GM12878 (cell line): Measurements from ENCODE around the gene TAX1BP3. TPM values are rescaled to one million over a fixed set of nuclear protein-coding genes. Genes with fewer than 3 reads are reported as not detected.

Experiments
- ATAC-seq: fragments of 200-7000 bp; cut with Tn5 transposase; 3 replicates; pipeline ENCODE4 v1.9.1; 2020; ENCODE audit warnings: mild to moderate bottlenecking, moderate library complexity
- BruUV-seq: library from RNA; stranded (reverse); fragments of 400-500 nt; replicated peaks from 2 replicates; lab custom pipeline; 2021; lab: Mats Ljungman, UMichigan
- CTCF ChIA-PET: fragments of 300-600 bp; sonication (Branson Sonifier 250); formaldehyde crosslinking; extraction: SDS; loops from one replicate; lab custom pipeline; 2021; ENCODE audit warnings: inconsistent platforms; lab: Yijun Ruan, JAX
- POLR2A ChIA-PET: fragments of 350-600 bp; formaldehyde crosslinking; extraction: SDS; loops from one replicate; lab custom pipeline; 2021; ENCODE audit warnings: inconsistent platforms; lab: Charles Lee
- RAD21 ChIA-PET: fragments of 300-600 bp; sonication (Branson Sonifier 250); formaldehyde crosslinking; loops from one replicate; lab custom pipeline; 2023; ENCODE audit warnings: antibody characterized with exemption; ENCODE audit not compliant: unreplicated experiment; lab: Charles Lee
- SMC1A ChIA-PET: fragments of 300-600 bp; sonication (Branson Sonifier 250); formaldehyde crosslinking; loops from one replicate; lab custom pipeline; 2023; ENCODE audit not compliant: unreplicated experiment, uncharacterized antibody; lab: Charles Lee
- DNase-seq: peaks from one replicate; pipeline ENCODE4 v3.0.0-alpha.2; 2011; ENCODE audit warnings: low read depth, low spot score
- FAIRE-seq: peaks from 3 replicates; lab custom pipeline; 2011; peaks lifted over from hg19 to GRCh38; lab: Jason Lieb, UNC
- H2AFZ ChIP-seq: 2 replicates; pipeline ENCODE4 v1.6.0; 2011; ENCODE audit warnings: low read depth, low read length, control low read depth; ENCODE audit not compliant: control insufficient read depth
- H3K27ac ChIP-seq: 2 replicates; pipeline ENCODE4 v1.5.1; 2011; ENCODE audit warnings: control low read depth; ENCODE audit not compliant: control insufficient read depth, insufficient read depth
- H3K27me3 ChIP-seq, 2 experiments: replicated peaks in 1 of 2; 2 replicates each; pipeline versions ENCODE4 v1.6.0 to v1.6.1; 2011; ENCODE audit warnings: low read length in 1 of 2; ENCODE audit not compliant: control insufficient read depth in 2 of 2, insufficient read depth in 2 of 2
- H3K36me3 ChIP-seq, 2 experiments: 2 replicates each; pipeline ENCODE4 v1.5.1; 2011; ENCODE audit warnings: low read length in 1 of 2; ENCODE audit not compliant: control insufficient read depth in 2 of 2, insufficient read depth in 2 of 2
- H3K4me1 ChIP-seq: 2 replicates; pipeline ENCODE4 v1.6.1; 2011; ENCODE audit warnings: mild to moderate bottlenecking, low read length, moderate library complexity, mixed read lengths; ENCODE audit not compliant: control insufficient read depth, insufficient read depth
- H3K4me2 ChIP-seq: 2 replicates; pipeline ENCODE4 v1.6.0; 2011; ENCODE audit warnings: control low read depth; ENCODE audit not compliant: control insufficient read depth, insufficient read depth
- H3K4me3 ChIP-seq: fragments of 200-600 bp; sonication (generic); 2 replicates; pipeline ENCODE4 v1.5.1; 2016
- H3K79me2 ChIP-seq: 2 replicates; pipeline ENCODE4 v1.6.0; 2011; ENCODE audit warnings: low read length; ENCODE audit not compliant: control insufficient read depth, insufficient read depth
- H3K9ac ChIP-seq: 2 replicates; pipeline ENCODE4 v1.8.0; 2011; ENCODE audit warnings: low read length, control low read depth, mixed read lengths; ENCODE audit not compliant: control insufficient read depth, insufficient read depth
- H3K9me3 ChIP-seq: replicated peaks from 3 replicates; pipeline ENCODE4 v1.5.1; 2011; ENCODE audit warnings: mild to moderate bottlenecking, low read length; ENCODE audit not compliant: control insufficient read depth, insufficient read depth
- H4K20me1 ChIP-seq: 2 replicates; pipeline ENCODE4 v1.6.0; 2011; ENCODE audit not compliant: control insufficient read depth, insufficient read depth
- BRCA1 ChIP-seq: IDR thresholded peaks from 2 replicates; pipeline ENCODE4 v1.6.1; 2011; ENCODE audit warnings: low read depth, low read length, improper control_type of control experiment
- CUX1 ChIP-seq: IDR thresholded peaks from 2 replicates; pipeline ENCODE4 v1.6.1; 2012; ENCODE audit warnings: improper control_type of control experiment, low read depth, low read length; ENCODE audit not compliant: insufficient replicate concordance
- ETV6 ChIP-seq, 2 experiments: fragments of 450-650 bp in 1 of 2; IDR thresholded peaks in 1 of 2; conservative IDR thresholded peaks in 1 of 2; 2 replicates each; pipeline ENCODE4 v1.6.1; 2014; ENCODE audit warnings: antibody characterized with exemption in 1 of 2, borderline replicate concordance in 1 of 2, low read depth in 1 of 2, mild to moderate bottlenecking in 1 of 2, moderate library complexity in 1 of 2
- JUNB ChIP-seq: IDR thresholded peaks from 2 replicates; pipeline ENCODE4 v1.6.1; 2016; ENCODE audit warnings: antibody characterized with exemption, mild to moderate bottlenecking
- MEF2B ChIP-seq: fragments of 450-650 bp; IDR thresholded peaks from 2 replicates; pipeline ENCODE4 v1.6.1; 2018; ENCODE audit warnings: mild to moderate bottlenecking, moderate library complexity; ENCODE audit not compliant: partially characterized antibody, poor library complexity, severe bottlenecking
- MYB ChIP-seq: fragments of 150-350 bp; IDR thresholded peaks from 2 replicates; pipeline ENCODE4 v1.6.1; 2014; ENCODE audit warnings: mild to moderate bottlenecking, low read depth, low read length, borderline replicate concordance
- RAD51 ChIP-seq: fragments of 450-650 bp; IDR thresholded peaks from 2 replicates; pipeline ENCODE4 v1.6.1; 2016; ENCODE audit warnings: moderate library complexity, mild to moderate bottlenecking, inconsistent platforms
- STAT1 ChIP-seq: fragments of 450-650 bp; conservative IDR thresholded peaks from 2 replicates; pipeline ENCODE4 v1.6.1; 2014; ENCODE audit warnings: antibody characterized with exemption, mild to moderate bottlenecking
- ZNF274 ChIP-seq: IDR thresholded peaks from one replicate; pipeline ENCODE4 v1.8.0; 2011; ENCODE audit not compliant: insufficient read length, insufficient read depth
- WGBS: methylation state at CpG from one replicate; pipeline ENCODE4 v1.1.6; 2016; ENCODE audit warnings: low lambda C conversion rate; ENCODE audit not compliant: insufficient replicate concordance, insufficient coverage; ENCODE audit errors: missing lambda C conversion rate; 5-methylcytosine and 5-hydroxymethylcytosine counted together
- in situ Hi-C: fragments of 300-500 bp; cut with MboI; formaldehyde crosslinking; loops from 9 replicates; pipeline ENCODE4 v1.14.3; 2018; ENCODE audit warnings: mixed read lengths
- intact Hi-C: fragments of 100-400 bp; cut with micrococcal nuclease; formaldehyde crosslinking; loops from one replicate; pipeline ENCODE4 v1.14.2; 2022; ENCODE audit not compliant: unreplicated experiment
- polyA plus RNA-seq, 11 experiments: library from polyadenylated mRNA; depleted of rRNA in 4 of 11; unstranded in 6 of 11; stranded (reverse) in 5 of 11; fragments of >200 nt; fragmentation: Nextera tagmentation in 4 of 11; fragmentation: Illumina TruSeq in 1 of 11; extraction: Ambion mirVana in 4 of 11; extraction: Trizol in 1 of 11; gene quantifications; 1 replicate in 1 of 11; 2 replicates in 10 of 11; pipeline versions ENCODE4 v1.2.1 to v1.2.3, GENCODE V29; 2011 to 2016; ENCODE audit warnings: inconsistent platforms in 2 of 11, missing spikeins in 2 of 11, low read depth in 1 of 11
- total RNA-seq, 4 experiments: library from RNA; depleted of rRNA in 3 of 4; stranded (reverse); fragments of >200 nt in 3 of 4; fragmentation: Illumina TruSeq in 1 of 4; extraction: Trizol in 1 of 4; gene quantifications; 2 replicates each; pipeline versions ENCODE4 v1.2.1 to v1.2.3, GENCODE V29; 2013 to 2021
- TF ChIP-seq, protein P1 (sequence below): IDR thresholded peaks from 2 replicates; pipeline ENCODE4 v1.6.1; 2011; ENCODE audit warnings: low read depth, low read length, improper control_type of control experiment, borderline replicate concordance
- TF ChIP-seq, protein P2 (sequence below): fragments of 150-350 bp; IDR thresholded peaks from 2 replicates; pipeline ENCODE4 v1.6.1; 2014; ENCODE audit warnings: mild to moderate bottlenecking, low read depth, low read length
- TF ChIP-seq, protein P3 (sequence below): IDR thresholded peaks from 2 replicates; pipeline ENCODE4 v1.6.1; 2012; ENCODE audit warnings: low read length, inconsistent platforms

The TAX1BP3 gene
- total and polyA plus RNA-seq, 10 of the 15 experiments (the other 5 are each of a cell fraction or from before 2014, with no cell fraction given): 1.00 to 40.4 (median 15.4) TPM

DNA sequence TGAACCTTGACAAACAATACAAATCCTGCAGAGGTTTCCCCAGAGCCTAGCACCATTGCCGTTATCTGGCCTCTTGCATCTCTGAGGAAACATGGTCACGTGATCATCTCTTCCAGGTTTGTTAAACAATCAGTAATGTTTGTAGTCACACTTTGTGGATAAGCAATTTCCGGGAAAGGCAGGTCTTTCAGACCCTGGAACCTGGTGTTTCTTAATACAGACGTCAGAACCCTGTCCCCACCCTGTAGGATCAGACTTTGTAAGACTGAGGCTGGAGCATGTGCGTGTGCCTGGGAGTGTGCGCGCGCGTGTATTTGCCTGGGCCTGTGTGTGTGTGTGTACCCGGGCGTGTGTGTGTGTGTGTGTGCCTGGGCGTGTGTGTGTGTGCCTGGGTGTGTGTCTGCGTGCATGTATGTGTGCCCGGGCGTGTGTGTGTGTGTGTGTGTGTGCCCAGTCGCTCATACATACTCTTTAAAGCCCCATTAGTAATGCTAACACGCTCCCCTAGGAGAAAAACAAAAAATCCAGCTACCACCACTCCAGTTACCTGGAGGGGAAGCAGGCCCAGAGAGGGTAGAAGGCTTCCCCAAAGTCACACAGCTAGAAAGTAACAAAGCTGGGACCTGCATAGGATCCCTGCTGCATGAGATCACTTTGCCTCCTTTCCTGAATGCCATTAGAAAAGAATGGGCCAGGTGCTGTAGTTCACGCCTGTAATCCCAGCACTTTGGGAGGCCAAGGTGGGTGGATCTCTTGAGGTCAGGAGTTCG, 26.5 kb downstream of the TAX1BP3 start (continued):
- TF ChIP-seq RAD51: no peak
- no peak for TF ChIP-seq STAT1
- TF ChIP-seq MEF2B: no peak
- no peak for TF ChIP-seq MYB
- TF ChIP-seq, protein P1, sequence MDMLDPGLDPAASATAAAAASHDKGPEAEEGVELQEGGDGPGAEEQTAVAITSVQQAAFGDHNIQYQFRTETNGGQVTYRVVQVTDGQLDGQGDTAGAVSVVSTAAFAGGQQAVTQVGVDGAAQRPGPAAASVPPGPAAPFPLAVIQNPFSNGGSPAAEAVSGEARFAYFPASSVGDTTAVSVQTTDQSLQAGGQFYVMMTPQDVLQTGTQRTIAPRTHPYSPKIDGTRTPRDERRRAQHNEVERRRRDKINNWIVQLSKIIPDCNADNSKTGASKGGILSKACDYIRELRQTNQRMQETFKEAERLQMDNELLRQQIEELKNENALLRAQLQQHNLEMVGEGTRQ: no peak
- no peak for TF ChIP-seq ZNF274
- no peak for TF ChIP-seq BRCA1
- no peak for TF ChIP-seq ETV6 (conservative IDR thresholded peaks at IDR 0.05 in 1 of 2, IDR thresholded peaks at IDR 0.05 in 1 of 2; ENCODE audit: borderline replicate concordance in 1 of 2, low read depth in 1 of 2)
- TF ChIP-seq JUNB: no peak
- TF ChIP-seq, all 136 proteins: peak for 2

- SMC1A ChIA-PET: no interaction called here
- H3K79me2 ChIP-seq: peaks cover under 1% of the 10 kb centered on the region; the same call in 1 of the 2 replicates
- H2AFZ ChIP-seq: no peak overlapping the region
- H3K27me3 ChIP-seq: no peaks in the 10 kb centered on the region
- WGBS: 95% methylated on average over 2 of the region's 3 CpGs
- CTCF ChIA-PET: interaction anchor here (0.7 kb wide), 1 partner anchor 26 kb away, joined by 5 read pairs; no protein-coding TSS in a partner anchor
- in situ Hi-C loops (loop anchor here (5.0 kb wide), 1 partner anchor 599 kb away; no protein-coding TSS in a partner anchor), intact Hi-C loops (loop anchor here (10.0 kb wide), 1 partner anchor 596 kb away; no protein-coding TSS in a partner anchor)
- no peaks in the 10 kb centered on the region for H4K20me1 ChIP-seq
- no peak overlapping the region for H3K4me3 ChIP-seq
- H3K36me3 ChIP-seq: no peaks in the 10 kb centered on the region
- no peaks in the 10 kb centered on the region for H3K9me3 ChIP-seq
- H3K27ac ChIP-seq: no peak overlapping the region
- H3K4me1 ChIP-seq: peaks cover 6% of the 10 kb centered on the region
- POLR2A ChIA-PET: no interaction called here
- BruUV-seq: no TSS peak
- no peak overlapping the region for H3K4me2 ChIP-seq
- no peak for ATAC-seq
- DNase-seq: no peak
- no peak for FAIRE-seq
- RAD21 ChIA-PET: no interaction called here
- no peak overlapping the region for H3K9ac ChIP-seq
- TF ChIP-seq, protein P2, sequence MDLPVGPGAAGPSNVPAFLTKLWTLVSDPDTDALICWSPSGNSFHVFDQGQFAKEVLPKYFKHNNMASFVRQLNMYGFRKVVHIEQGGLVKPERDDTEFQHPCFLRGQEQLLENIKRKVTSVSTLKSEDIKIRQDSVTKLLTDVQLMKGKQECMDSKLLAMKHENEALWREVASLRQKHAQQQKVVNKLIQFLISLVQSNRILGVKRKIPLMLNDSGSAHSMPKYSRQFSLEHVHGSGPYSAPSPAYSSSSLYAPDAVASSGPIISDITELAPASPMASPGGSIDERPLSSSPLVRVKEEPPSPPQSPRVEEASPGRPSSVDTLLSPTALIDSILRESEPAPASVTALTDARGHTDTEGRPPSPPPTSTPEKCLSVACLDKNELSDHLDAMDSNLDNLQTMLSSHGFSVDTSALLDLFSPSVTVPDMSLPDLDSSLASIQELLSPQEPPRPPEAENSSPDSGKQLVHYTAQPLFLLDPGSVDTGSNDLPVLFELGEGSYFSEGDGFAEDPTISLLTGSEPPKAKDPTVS: no peak
- TF ChIP-seq ZNF274: no peak
- TF ChIP-seq, protein P3, sequence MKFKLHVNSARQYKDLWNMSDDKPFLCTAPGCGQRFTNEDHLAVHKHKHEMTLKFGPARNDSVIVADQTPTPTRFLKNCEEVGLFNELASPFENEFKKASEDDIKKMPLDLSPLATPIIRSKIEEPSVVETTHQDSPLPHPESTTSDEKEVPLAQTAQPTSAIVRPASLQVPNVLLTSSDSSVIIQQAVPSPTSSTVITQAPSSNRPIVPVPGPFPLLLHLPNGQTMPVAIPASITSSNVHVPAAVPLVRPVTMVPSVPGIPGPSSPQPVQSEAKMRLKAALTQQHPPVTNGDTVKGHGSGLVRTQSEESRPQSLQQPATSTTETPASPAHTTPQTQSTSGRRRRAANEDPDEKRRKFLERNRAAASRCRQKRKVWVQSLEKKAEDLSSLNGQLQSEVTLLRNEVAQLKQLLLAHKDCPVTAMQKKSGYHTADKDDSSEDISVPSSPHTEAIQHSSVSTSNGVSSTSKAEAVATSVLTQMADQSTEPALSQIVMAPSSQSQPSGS: no peak
- TF ChIP-seq CUX1: no peak
Observed at GRCh38 chr17:3641014-3641413, 27.4 kb downstream of the TAX1BP3 start.
